Thyroid gland (tissue), 4 donors: ENCODE results near the gene PLA2G3. TPM values are rescaled to one million over a fixed set of nuclear protein-coding genes. Genes with fewer than 3 reads are reported as not detected.
A peak's percentile ranks its signal among the peaks of the same experiment; 100 is the strongest.

Experiments used
- DNase-seq, 2 donors: peaks; one replicate each; pipeline ENCODE4 v3.0.0-alpha.2; 2019
- H3K27ac ChIP-seq, 3 donors: fragments of 200-600 bp; sonication (generic); 1 replicate in 2 of 3; 2 replicates in 1 of 3; pipeline ENCODE4 v1.5.1; 2016 to 2019; ENCODE audit warnings: mild to moderate bottlenecking in 1 of 3, moderate library complexity in 1 of 3
- H3K27me3 ChIP-seq: fragments of 200-600 bp; sonication (generic); one replicate; pipeline ENCODE4 v1.5.1; 2019
- H3K36me3 ChIP-seq, 2 donors: fragments of 200-600 bp; sonication (generic); one replicate each; pipeline ENCODE4 v1.5.1; 2016 to 2019
- H3K4me1 ChIP-seq, 2 donors: fragments of 200-600 bp; sonication (generic); one replicate each; pipeline ENCODE4 v1.5.1; 2017 to 2019
- H3K4me3 ChIP-seq, 3 donors: fragments of 200-600 bp; sonication (generic); replicated peaks in 1 of 3; 1 replicate in 2 of 3; 2 replicates in 1 of 3; pipeline ENCODE4 v1.5.1; 2016; ENCODE audit warnings: mild to moderate bottlenecking in 1 of 3
- H3K9me3 ChIP-seq: fragments of 200-600 bp; sonication (generic); one replicate; pipeline ENCODE4 v1.5.1; 2017
- CTCF ChIP-seq, 6 experiments: fragments of 200-600 bp in 3 of 6; fragments of 450-650 bp in 3 of 6; sonication (generic) in 3 of 6; IDR thresholded peaks; one replicate each; pipeline ENCODE4 v1.5.1; 2016 to 2019; ENCODE audit warnings: antibody characterized with exemption in 6 of 6, mild to moderate bottlenecking in 2 of 6, inconsistent platforms in 1 of 6, moderate library complexity in 1 of 6
- POLR2A ChIP-seq, 2 donors: fragments of 450-650 bp; IDR thresholded peaks; one replicate each; pipeline ENCODE4 v1.6.1; 2017; ENCODE audit warnings: antibody characterized with exemption in 2 of 2, mild to moderate bottlenecking in 2 of 2, moderate library complexity in 1 of 2
- whole genome bisulfite sequencing, 2 donors: methylation state at CpG; one replicate each; pipeline ENCODE4 v1.1.5; 2017; 5-methylcytosine and 5-hydroxymethylcytosine counted together
- intact Hi-C: fragments of 100-400 bp; cut with DNase I; formaldehyde crosslinking; loops from one replicate; pipeline ENCODE4 v1.15.1; 2023
- total RNA-seq, 4 donors: library from RNA; depleted of rRNA; stranded (reverse); fragments of >200 nt; gene quantifications; one replicate each; pipeline ENCODE4 v1.2.3, GENCODE V29; 2016

Gene PLA2G3
- total RNA-seq, 4 donors from 2014 or later = 0.22 to 1.9 (median 0.83) TPM; not detected in 1

DNA sequence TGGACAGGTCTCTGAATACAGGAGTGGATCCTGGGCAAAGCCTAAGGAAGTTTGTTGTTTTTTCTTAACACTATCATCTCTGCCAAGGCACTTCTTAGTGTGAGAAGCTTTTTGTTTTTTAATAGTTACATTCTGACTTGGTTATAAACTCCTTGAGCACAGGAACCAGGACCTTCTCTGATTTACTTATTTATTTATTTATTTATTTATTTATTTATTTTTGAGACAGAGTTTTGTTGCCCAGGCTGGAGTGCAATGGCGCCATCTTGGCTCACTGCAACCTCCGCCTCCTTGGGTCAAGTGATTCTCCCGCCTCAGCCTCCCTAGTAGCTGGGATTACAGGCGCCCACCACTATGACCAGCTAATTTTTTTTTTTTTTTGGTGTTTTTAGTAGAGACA, 30.7 kb upstream of the PLA2G3 start:
- intact Hi-C loops = no loop called here
- H3K27ac ChIP-seq = peak overlapping the region in 2 of 3 donors; percentile 42 to 74
- DNase-seq = no peak
- peaks cover 27 to 36% of the 10 kb centered on the region in 2 donors for H3K4me1 ChIP-seq
- peaks cover 0 to 1% of the 10 kb centered on the region in 2 donors for H3K36me3 ChIP-seq
- no peak overlapping the region for H3K4me3 ChIP-seq
- 97 to 98% methylated on average over 4 of the region's 4 CpGs for WGBS, 2 donors
- no peaks in the 10 kb centered on the region for H3K9me3 ChIP-seq
- TF ChIP-seq POLR2A (IDR thresholded peaks at IDR 0.05) (no peak), CTCF (IDR thresholded peaks at IDR 0.05) (no peak)
- no peaks in the 10 kb centered on the region for H3K27me3 ChIP-seq

GRCh38 chr22:31162015-31162765, 21.9 kb upstream of the PLA2G3 start:
- peak in 3 of 6 experiments; percentile 24 to 50 (median 31) for TF ChIP-seq CTCF (IDR thresholded peaks at IDR 0.05)
- no peak for TF ChIP-seq POLR2A (IDR thresholded peaks at IDR 0.05)
- intact Hi-C loops = no loop called here
- H3K4me1 ChIP-seq = peaks cover 23 to 28% of the 10 kb centered on the region in 2 donors
- H3K9me3 ChIP-seq = no peaks in the 10 kb centered on the region
- H3K4me3 ChIP-seq = no peak overlapping the region
- H3K36me3 ChIP-seq = peaks cover 0 to 7% of the 10 kb centered on the region in 2 donors
- H3K27ac ChIP-seq = peak overlapping the region; percentile 4 to 87 (median 62)
- no peaks in the 10 kb centered on the region for H3K27me3 ChIP-seq
- DNase-seq = no peak
- WGBS, 2 donors = 50 to 60% methylated on average over 5 of the region's 5 CpGs

- Histone ChIP-seq H3K9me3 (no peaks in the 10 kb centered on the region), H3K36me3 (peaks cover 0 to 7% of the 10 kb centered on the region in 2 donors), H3K27me3 (no peaks in the 10 kb centered on the region), H3K4me1 (peaks cover 23 to 28% of the 10 kb centered on the region in 2 donors), H3K4me3 (no peak overlapping the region), H3K27ac (peak overlapping the region in 2 of 3 donors; percentile 62 to 87)
- no peak for DNase-seq
- TF ChIP-seq CTCF (IDR thresholded peaks at IDR 0.05) = no peak
- no peak for TF ChIP-seq POLR2A (IDR thresholded peaks at IDR 0.05)
- intact Hi-C loops = no loop called here
Measured at GRCh38 chr22:31161386-31161785, 21.1 kb upstream of the PLA2G3 start.

GRCh38 chr22:31160328-31160978, 20.1 kb upstream of the PLA2G3 start:
- no peak for TF ChIP-seq POLR2A (IDR thresholded peaks at IDR 0.05)
- H3K4me1 ChIP-seq = peaks cover 21 to 28% of the 10 kb centered on the region in 2 donors
- H3K27me3 ChIP-seq = no peaks in the 10 kb centered on the region
- H3K4me3 ChIP-seq = peak overlapping the region; percentile 46 to 89 (median 74)
- no peaks in the 10 kb centered on the region for H3K9me3 ChIP-seq
- H3K27ac ChIP-seq = peak overlapping the region; percentile 44 to 93 (median 87)
- DNase-seq = peak; percentile 31 to 33
- intact Hi-C loops = no loop called here
- no peaks in the 10 kb centered on the region for H3K36me3 ChIP-seq
- WGBS, 2 donors = 0 to 5% methylated on average over 25 to 30 of the region's 32 CpGs

GRCh38 chr22:31155422-31155821, 15.1 kb upstream of the PLA2G3 start:
- Histone ChIP-seq H3K27ac (peak overlapping the region in 1 of 3 donors; percentile 46), H3K9me3 (no peaks in the 10 kb centered on the region), H3K27me3 (no peaks in the 10 kb centered on the region), H3K4me1 (peaks cover 3% of the 10 kb centered on the region in 2 donors), H3K36me3 (no peaks in the 10 kb centered on the region), H3K4me3 (no peak overlapping the region)
- no peak for DNase-seq
- intact Hi-C loops = no loop called here
- no peak for TF ChIP-seq CTCF (IDR thresholded peaks at IDR 0.05)
- 37 to 44% methylated on average over 3 of the region's 3 CpGs for WGBS, 2 donors
